Subcutaneous adipose tissue (tissue), 4 donors: Measurements from ENCODE around the gene KAZN. TPM values are rescaled to one million over a fixed set of nuclear protein-coding genes. Genes with fewer than 3 reads are reported as not detected.

Source experiments
- CTCF ChIP-seq: fragments of 450-650 bp; IDR thresholded peaks from one replicate; pipeline ENCODE4 v1.5.1; 2016; ENCODE audit warnings: low read depth, mild to moderate bottlenecking, control low read depth, antibody characterized with exemption, moderate library complexity
- total RNA-seq, 4 donors: library from RNA; depleted of rRNA; stranded (reverse); fragments of >200 nt; gene quantifications; one replicate each; pipeline ENCODE4 v1.1.0, GENCODE V29; 2016

KAZN gene
- total RNA-seq, 4 donors from 2014 or later: 7.5 to 22.2 (median 10.4) TPM

- no peak for TF ChIP-seq CTCF
Observed at GRCh38 chr1:14647777-14648176, 49.3 kb downstream of the KAZN start.

- no peak for TF ChIP-seq CTCF
Observed at GRCh38 chr1:14648391-14648790, 49.9 kb downstream of the KAZN start.

- TF ChIP-seq CTCF: no peak
Observed at GRCh38 chr1:14648896-14649855, 50.7 kb downstream of the KAZN start.

GRCh38 chr1:14649976-14650375 is 51.5 kb downstream of the KAZN start:
- no peak for TF ChIP-seq CTCF

- no peak for TF ChIP-seq CTCF
Observed at GRCh38 chr1:14650951-14651350, 52.5 kb downstream of the KAZN start.

GRCh38 chr1:14652840-14653239 is 54.4 kb downstream of the KAZN start:
- no peak for TF ChIP-seq CTCF

GRCh38 chr1:14653461-14653960 is 55.0 kb downstream of the KAZN start:
- no peak for TF ChIP-seq CTCF
